Transverse colon (tissue), 4 donors: Measurements from ENCODE around the gene FAM241A. TPM values are rescaled to one million over a fixed set of nuclear protein-coding genes. Genes with fewer than 3 reads are reported as not detected.
A peak's percentile ranks its signal among the peaks of the same experiment; 100 is the strongest.

ENCODE experiments used
- DNase-seq: peaks from one replicate; pipeline ENCODE4 v3.0.0-alpha.2; 2019
- H3K27ac ChIP-seq, 4 donors: fragments of 200-600 bp; sonication (generic); 2 replicates each; pipeline ENCODE4 v1.5.1; 2016 to 2018; ENCODE audit warnings: inconsistent platforms in 4 of 4
- H3K27me3 ChIP-seq: fragments of 200-600 bp; sonication (generic); 2 replicates; pipeline ENCODE4 v1.5.1; 2017; ENCODE audit warnings: inconsistent platforms
- H3K36me3 ChIP-seq, 4 donors: fragments of 200-600 bp; sonication (generic); 2 replicates each; pipeline ENCODE4 v1.5.1; 2017 to 2019; ENCODE audit warnings: inconsistent platforms in 4 of 4
- H3K4me1 ChIP-seq, 4 donors: fragments of 200-600 bp; sonication (generic); 2 replicates each; pipeline ENCODE4 v1.5.1; 2017 to 2020; ENCODE audit warnings: inconsistent platforms in 4 of 4
- H3K4me3 ChIP-seq, 4 donors: fragments of 200-600 bp; sonication (generic); 1 replicate in 1 of 4; 2 replicates in 3 of 4; pipeline versions ENCODE4 v1.5.1 to v1.6.1; 2017 to 2019; ENCODE audit warnings: inconsistent platforms in 4 of 4
- H3K9me3 ChIP-seq, 2 donors: fragments of 200-600 bp; sonication (generic); 2 replicates each; pipeline ENCODE4 v1.5.1; 2017 to 2019; ENCODE audit warnings: inconsistent platforms in 2 of 2
- CTCF ChIP-seq, 5 experiments: fragments of 200-600 bp in 3 of 5; fragments of 450-650 bp in 2 of 5; sonication (generic) in 3 of 5; IDR thresholded peaks; 1 replicate in 2 of 5; 2 replicates in 3 of 5; pipeline ENCODE4 v1.5.1; 2016 to 2017; ENCODE audit warnings: antibody characterized with exemption in 5 of 5, inconsistent platforms in 3 of 5, mild to moderate bottlenecking in 2 of 5, moderate library complexity in 1 of 5
- EP300 ChIP-seq: sonication (generic); formaldehyde crosslinking; IDR thresholded peaks from one replicate; pipeline ENCODE4 v1.6.1; 2017; ENCODE audit warnings: antibody characterized with exemption, low read depth
- POLR2A ChIP-seq: fragments of 450-650 bp; IDR thresholded peaks from one replicate; pipeline ENCODE4 v1.6.1; 2016; ENCODE audit warnings: antibody characterized with exemption, mild to moderate bottlenecking, moderate library complexity
- POLR2AphosphoS5 ChIP-seq, 3 donors: sonication (generic); formaldehyde crosslinking; IDR thresholded peaks; one replicate each; pipeline ENCODE4 v1.6.1; 2016; ENCODE audit warnings: antibody characterized with exemption in 3 of 3
- WGBS, 2 donors: methylation state at CpG; one replicate each; pipeline ENCODE4 v1.1.5; 2018; ENCODE audit warnings: low coverage in 1 of 2; 5-methylcytosine and 5-hydroxymethylcytosine counted together
- in situ Hi-C, 4 donors: fragments of 200-750 bp; cut with MboI; loops; one replicate each; pipeline versions ENCODE4 v1.15.0 to v1.15.1; 2017; ENCODE audit warnings: low sequenced_read_pairs in 3 of 4, low pct_ligation_motif_present in 1 of 4, low pct_unique_long_range_greater_than_20kb in 1 of 4
- intact Hi-C: fragments of 100-400 bp; cut with DNase I; formaldehyde crosslinking; loops from one replicate; pipeline ENCODE4 v1.15.1; 2023; ENCODE audit warnings: low total_unique reads
- total RNA-seq, 4 donors: library from RNA; depleted of rRNA; stranded (reverse); fragments of >200 nt; gene quantifications; one replicate each; pipeline ENCODE4 v1.1.0, GENCODE V29; 2016

FAM241A gene
- total RNA-seq, 4 donors from 2014 or later, result 0.37 to 4.4 (median 1.7) TPM

- in situ Hi-C loops, result loop anchor here in 3 of 4 donors (5.0 to 25.0 kb wide), 5 partner anchors 53 to 405 kb away; partner anchors contain the start of genes LARP7 (in 1 of the 3), TIFA (in 1 of the 3) and ZGRF1 (in 1 of the 3)
- WGBS, 2 donors, result 0% methylated on average over 18 of the region's 70 CpGs; no CpG with 5 or more reads in 1 of the 2 donors
Measured at GRCh38 chr4:112231779-112232713, 86.8 kb downstream of the FAM241A start, which contains the start of gene AP1AR. Gene AP1AR (plus strand): TSS chr4:112231787. CDS start chr4:112232092, 305 bp downstream.

GRCh38 chr4:112234952-112235609, 89.8 kb downstream of the FAM241A start:
- no peaks in the 10 kb centered on the region for H3K27me3 ChIP-seq
- peak; percentile 76 for DNase-seq
- WGBS, 2 donors, result 53 to 54% methylated on average over 3 of the region's 3 CpGs
- peaks cover 0 to 32% (median 18%) of the 10 kb centered on the region in 4 donors for H3K4me1 ChIP-seq
- no peaks in the 10 kb centered on the region for H3K9me3 ChIP-seq
- no peaks in the 10 kb centered on the region for H3K36me3 ChIP-seq
- no peak overlapping the region for H3K27ac ChIP-seq
- intact Hi-C loops (loop anchor here (2.0 kb wide), 1 partner anchor 134 kb away; no protein-coding TSS in a partner anchor), in situ Hi-C loops (loop anchor here in 3 of 4 donors (5.0 to 25.0 kb wide), 5 partner anchors 50 to 402 kb away; partner anchors contain the start of genes LARP7 (in 1 of the 3), TIFA (in 1 of the 3) and ZGRF1 (in 1 of the 3))
- TF ChIP-seq POLR2A, result no peak
- peak; percentile 69 to 82 (median 74) for TF ChIP-seq CTCF (IDR thresholded peaks at IDR 0.05)
- no peak for TF ChIP-seq POLR2AphosphoS5 (IDR thresholded peaks at IDR 0.05)
- no peak overlapping the region for H3K4me3 ChIP-seq

More at GRCh38 chr4:112231779-112232713, 86.8 kb downstream of the FAM241A start, which contains the start of gene AP1AR:
- no peaks in the 10 kb centered on the region for H3K27me3 ChIP-seq
- TF ChIP-seq EP300 (no peak), POLR2A (peak; percentile 97), CTCF (IDR thresholded peaks at IDR 0.05) (peak in 4 of 5 experiments; percentile 30 to 48 (median 38)), POLR2AphosphoS5 (IDR thresholded peaks at IDR 0.05) (peak; percentile 95 to 98 (median 97))
- H3K9me3 ChIP-seq, result no peaks in the 10 kb centered on the region
- peak within 1 kb of the TSS; percentile 68 to 90 (median 75) for H3K4me3 ChIP-seq
- H3K27ac ChIP-seq, result peak within 1 kb of the TSS; percentile 95 to 100 (median 98)
- H3K36me3 ChIP-seq, result no peaks in the 10 kb centered on the region
- peak; percentile 89 for DNase-seq
- peaks cover 0 to 35% (median 18%) of the 10 kb centered on the region in 4 donors for H3K4me1 ChIP-seq
- intact Hi-C loops, result no loop called here

GRCh38 chr4:112236040-112236439, 90.8 kb downstream of the FAM241A start:
- Histone ChIP-seq H3K36me3 (no peaks in the 10 kb centered on the region), H3K9me3 (no peaks in the 10 kb centered on the region), H3K4me3 (no peak overlapping the region), H3K27me3 (no peaks in the 10 kb centered on the region), H3K27ac (no peak overlapping the region), H3K4me1 (peaks cover 0 to 24% (median 13%) of the 10 kb centered on the region in 4 donors)
- no peak for DNase-seq
- in situ Hi-C loops, result loop anchor here in 2 of 4 donors (10.0 to 25.0 kb wide), 4 partner anchors 49 to 401 kb away; partner anchors contain the start of genes LARP7 (in 1 of the 2), TIFA (in 1 of the 2) and ZGRF1 (in 1 of the 2)
- WGBS, 2 donors, result 92% methylated on average over 2 of the region's 2 CpGs; no CpG with 5 or more reads in 1 of the 2 donors
- no peak for TF ChIP-seq CTCF (IDR thresholded peaks at IDR 0.05)
- no peak for TF ChIP-seq POLR2AphosphoS5 (IDR thresholded peaks at IDR 0.05)
- no peak for TF ChIP-seq POLR2A
- no peak for TF ChIP-seq EP300
- intact Hi-C loops, result no loop called here
